ENCODE measurements around the gene CUX1. TPM values are rescaled to one million over a fixed set of nuclear protein-coding genes. Genes with fewer than 3 reads are reported as not detected.

The CUX1 gene
- total RNA-seq, 1 donor from 2014 or later, result 89.1 TPM

- H3K27ac Mint-ChIP-seq (ENCODE audit: unreplicated experiment), result no peak overlapping the region
- no peaks in the 10 kb centered on the region for H3K27me3 Mint-ChIP-seq (ENCODE audit: unreplicated experiment)
- peaks cover 19% of the 10 kb centered on the region for H3K36me3 Mint-ChIP-seq (ENCODE audit: unreplicated experiment)
- peaks cover 13% of the 10 kb centered on the region for H3K9me3 Mint-ChIP-seq (ENCODE audit: unreplicated experiment)
- no peak for DNase-seq (ENCODE audit: extremely low spot score, unreplicated experiment)
- TF ChIP-seq CTCF (IDR thresholded peaks at IDR 0.05), result no peak
- peaks cover 4% of the 10 kb centered on the region for H3K4me1 Mint-ChIP-seq (ENCODE audit: unreplicated experiment)
- no peak overlapping the region for H3K4me3 Mint-ChIP-seq (ENCODE audit: unreplicated experiment)
These were observed 236.7 kb downstream of the CUX1 start for GRCh38 chr7:102054158-102054557.

DNA sequence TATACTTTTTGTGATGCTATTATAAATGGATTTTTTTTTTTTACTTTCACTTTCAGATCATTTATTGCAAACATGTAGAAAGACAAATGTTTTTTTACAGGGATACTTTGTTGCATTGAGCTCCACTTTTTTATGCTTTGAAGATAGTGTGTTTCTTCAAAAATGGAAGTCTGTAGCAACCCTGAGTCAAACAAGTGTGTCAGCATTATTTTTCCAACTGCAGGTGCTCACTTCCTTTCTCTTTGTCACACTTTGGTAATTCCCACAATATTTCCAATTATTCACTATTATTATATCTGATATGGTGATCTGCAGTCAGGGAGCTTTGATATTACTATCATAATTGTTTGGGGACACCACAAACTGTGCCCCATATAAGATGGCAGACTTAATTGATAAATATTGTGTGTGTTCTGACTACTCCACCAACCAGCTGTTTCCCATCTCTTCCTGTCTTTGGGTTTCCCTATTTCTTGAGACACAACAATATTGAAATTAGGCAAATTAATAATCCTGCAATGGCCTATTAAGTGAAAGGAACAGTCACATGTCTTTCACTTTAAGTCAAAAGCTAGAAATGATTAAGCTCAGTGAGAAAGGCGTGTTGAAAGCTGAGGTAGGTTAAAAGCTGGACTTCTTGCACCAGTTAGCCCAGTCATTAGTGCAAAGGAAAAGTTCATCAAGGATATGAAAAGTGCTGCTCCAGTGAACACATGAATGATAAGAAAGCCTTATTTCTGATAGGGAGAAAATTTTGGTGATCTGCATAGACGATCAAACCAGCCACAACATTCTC is 238.0 kb downstream of the CUX1 start:
- Mint-ChIP-seq H3K4me1 (ENCODE audit: unreplicated experiment) (peaks cover 4% of the 10 kb centered on the region), H3K27me3 (ENCODE audit: unreplicated experiment) (no peaks in the 10 kb centered on the region), H3K36me3 (ENCODE audit: unreplicated experiment) (peaks cover 15% of the 10 kb centered on the region), H3K4me3 (ENCODE audit: unreplicated experiment) (no peak overlapping the region), H3K9me3 (ENCODE audit: unreplicated experiment) (peaks cover 13% of the 10 kb centered on the region), H3K27ac (ENCODE audit: unreplicated experiment) (no peak overlapping the region)
- TF ChIP-seq CTCF (IDR thresholded peaks at IDR 0.05), result no peak
- no peak for DNase-seq (ENCODE audit: extremely low spot score, unreplicated experiment)

DNA sequence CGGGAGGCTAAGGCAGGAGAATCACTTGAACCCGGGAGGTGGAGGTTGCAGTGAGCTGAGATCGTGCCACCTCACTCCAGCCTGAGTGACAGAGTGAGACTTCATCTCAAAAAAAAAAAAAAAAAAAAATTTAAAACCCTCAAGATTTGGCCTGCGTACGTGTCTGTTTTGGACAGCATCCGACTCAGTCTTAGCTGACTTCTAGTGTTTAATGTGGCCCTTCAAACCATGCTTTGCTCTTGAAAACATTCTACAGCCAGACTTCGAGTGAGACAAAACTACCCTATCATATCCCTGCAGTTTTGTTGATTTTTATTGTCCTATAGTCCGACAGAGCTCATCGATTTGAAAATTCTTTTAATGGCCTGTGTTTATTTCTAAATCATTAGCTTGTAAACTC is 242.1 kb downstream of the CUX1 start:
- no peak for TF ChIP-seq CTCF (IDR thresholded peaks at IDR 0.05)
- peaks cover 13% of the 10 kb centered on the region for H3K9me3 Mint-ChIP-seq (ENCODE audit: unreplicated experiment)
- no peak overlapping the region for H3K27ac Mint-ChIP-seq (ENCODE audit: unreplicated experiment)
- no peak for DNase-seq (ENCODE audit: extremely low spot score, unreplicated experiment)
- peaks cover 12% of the 10 kb centered on the region for H3K4me1 Mint-ChIP-seq (ENCODE audit: unreplicated experiment)
- H3K36me3 Mint-ChIP-seq (ENCODE audit: unreplicated experiment), result peaks cover 8% of the 10 kb centered on the region
- H3K27me3 Mint-ChIP-seq (ENCODE audit: unreplicated experiment), result no peaks in the 10 kb centered on the region
- no peak overlapping the region for H3K4me3 Mint-ChIP-seq (ENCODE audit: unreplicated experiment)

- H3K27me3 Mint-ChIP-seq (ENCODE audit: unreplicated experiment), result no peaks in the 10 kb centered on the region
- TF ChIP-seq CTCF (IDR thresholded peaks at IDR 0.05), result no peak
- no peaks in the 10 kb centered on the region for H3K36me3 Mint-ChIP-seq (ENCODE audit: unreplicated experiment)
- H3K4me1 Mint-ChIP-seq (ENCODE audit: unreplicated experiment), result peaks cover 11% of the 10 kb centered on the region
- H3K9me3 Mint-ChIP-seq (ENCODE audit: unreplicated experiment), result peaks cover 7% of the 10 kb centered on the region
- DNase-seq (ENCODE audit: extremely low spot score, unreplicated experiment), result no peak
- H3K27ac Mint-ChIP-seq (ENCODE audit: unreplicated experiment), result no peak overlapping the region
- no peak overlapping the region for H3K4me3 Mint-ChIP-seq (ENCODE audit: unreplicated experiment)
These were observed 244.0 kb downstream of the CUX1 start for GRCh38 chr7:102061354-102061945.

DNA sequence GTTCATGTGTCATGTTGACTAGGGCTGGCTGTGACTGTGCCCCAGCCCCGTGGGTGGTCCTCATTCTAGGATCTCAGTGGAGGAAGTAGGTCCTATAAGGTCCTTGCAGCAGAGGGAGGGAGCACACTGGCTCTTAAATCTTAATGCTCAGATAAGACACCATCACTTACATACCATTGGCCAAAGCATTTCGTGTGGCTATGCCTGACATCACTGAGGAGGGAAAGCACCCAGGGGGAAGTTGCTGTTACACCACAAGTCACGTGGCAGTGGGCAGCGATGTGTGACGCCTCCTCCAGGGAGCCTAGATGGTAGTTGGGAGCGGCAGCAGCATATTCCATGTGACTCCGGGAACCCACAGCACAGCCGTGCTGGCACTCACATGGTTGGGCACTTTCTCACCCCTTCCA is 244.6 kb downstream of the CUX1 start:
- TF ChIP-seq CTCF (IDR thresholded peaks at IDR 0.05), result no peak
- no peak overlapping the region for H3K27ac Mint-ChIP-seq (ENCODE audit: unreplicated experiment)

More for the DNA sequence above, 244.6 kb downstream of the CUX1 start:
- H3K36me3 Mint-ChIP-seq (ENCODE audit: unreplicated experiment), result no peaks in the 10 kb centered on the region
- no peak overlapping the region for H3K4me3 Mint-ChIP-seq (ENCODE audit: unreplicated experiment)
- peaks cover 11% of the 10 kb centered on the region for H3K4me1 Mint-ChIP-seq (ENCODE audit: unreplicated experiment)
- DNase-seq (ENCODE audit: extremely low spot score, unreplicated experiment), result no peak
- no peaks in the 10 kb centered on the region for H3K27me3 Mint-ChIP-seq (ENCODE audit: unreplicated experiment)
- H3K9me3 Mint-ChIP-seq (ENCODE audit: unreplicated experiment), result peaks cover 7% of the 10 kb centered on the region
